Activated CD8-positive, alpha-beta memory T cell treated with anti-CD3 and anti-CD28 coated beads for 48 hours (primary cell): Measurements from ENCODE around the gene SMOC2.
"Not testable (repeated sequence)": the region's sequence is repeated elsewhere in the genome, so short reads cannot be mapped to it uniquely, and the experiment has no call there.

Experiments used
- DNase-seq, 3 experiments: peaks; one replicate each; pipeline ENCODE4 v3.0.0-alpha.2; 2020; ENCODE audit warnings: low read depth in 2 of 3, low spot score in 2 of 3

Gene SMOC2

GRCh38 chr6:168538188-168538891, 97.4 kb downstream of the SMOC2 start:
- not testable (repeated sequence) for DNase-seq

- no peak for DNase-seq
These were observed 98.2 kb downstream of the SMOC2 start for GRCh38 chr6:168538892-168539811.

GRCh38 chr6:168540713-168541291, 99.8 kb downstream of the SMOC2 start:
- DNase-seq, result no peak

GRCh38 chr6:168541307-168541706, 100.3 kb downstream of the SMOC2 start:
- no peak for DNase-seq

GRCh38 chr6:168542301-168542700, 101.3 kb downstream of the SMOC2 start:
- DNase-seq, result no peak

- DNase-seq, result no peak
These were observed 104.4 kb downstream of the SMOC2 start for GRCh38 chr6:168545428-168545827.

GRCh38 chr6:168546151-168546550, 105.2 kb downstream of the SMOC2 start:
- no peak for DNase-seq

- no peak for DNase-seq
These were observed 105.7 kb downstream of the SMOC2 start for GRCh38 chr6:168546730-168547129.

- no peak for DNase-seq
These were observed 109.3 kb downstream of the SMOC2 start for GRCh38 chr6:168550326-168550725.

- no peak for DNase-seq
These were observed 113.5 kb downstream of the SMOC2 start for GRCh38 chr6:168554472-168554871.

- DNase-seq, result no peak
These were observed 114.1 kb downstream of the SMOC2 start for GRCh38 chr6:168554898-168555617.

- DNase-seq, result no peak
These were observed 114.8 kb downstream of the SMOC2 start for GRCh38 chr6:168555618-168556273.

GRCh38 chr6:168557512-168557911, 116.5 kb downstream of the SMOC2 start:
- no peak for DNase-seq

GRCh38 chr6:168558686-168559085, 117.7 kb downstream of the SMOC2 start:
- no peak for DNase-seq

- DNase-seq, result no peak
These were observed 118.7 kb downstream of the SMOC2 start for GRCh38 chr6:168559574-168560098.

- no peak for DNase-seq
These were observed 119.1 kb downstream of the SMOC2 start for GRCh38 chr6:168560126-168560525.

- DNase-seq, result no peak
These were observed 121.7 kb downstream of the SMOC2 start for GRCh38 chr6:168562576-168563151.

GRCh38 chr6:168563656-168564055, 122.7 kb downstream of the SMOC2 start:
- no peak for DNase-seq

- no peak for DNase-seq
These were observed 124.1 kb downstream of the SMOC2 start for GRCh38 chr6:168565112-168565511.

GRCh38 chr6:168570211-168570610, 129.2 kb downstream of the SMOC2 start:
- DNase-seq, result no peak
